HepG2 (cell line): ENCODE measurements around the gene DFFA. TPM values are rescaled to one million over a fixed set of nuclear protein-coding genes. Genes with fewer than 3 reads are reported as not detected.
A peak's percentile ranks its signal among the peaks of the same experiment; 100 is the strongest.

ENCODE experiments used
- ATAC-seq: fragments of 200-7000 bp; cut with Tn5 transposase; 3 replicates; pipeline ENCODE4 v1.9.1; 2020; ENCODE audit warnings: mild to moderate bottlenecking, moderate library complexity
- BruUV-seq: library from RNA; stranded (reverse); fragments of 400-500 nt; replicated peaks from 2 replicates; lab custom pipeline; 2021; lab: Mats Ljungman, UMichigan
- CTCF ChIA-PET: fragments of 300-600 bp; formaldehyde crosslinking; extraction: SDS; loops from one replicate; lab custom pipeline; 2021; ENCODE audit warnings: low total read pairs, inconsistent platforms, low intra/inter-chr PET ratio; lab: Yijun Ruan, JAX
- POLR2A ChIA-PET: fragments of 350-600 bp; sonication (Branson Sonifier 250); formaldehyde crosslinking; loops from one replicate; lab custom pipeline; 2020; ENCODE audit warnings: antibody characterized with exemption, inconsistent platforms; lab: Yijun Ruan, JAX
- DNase-seq: peaks from one replicate; pipeline ENCODE4 v3.0.0-alpha.2; 2015; ENCODE audit warnings: low spot score
- FAIRE-seq: peaks from 3 replicates; lab custom pipeline; 2011; peaks lifted over from hg19 to GRCh38; lab: Jason Lieb, UNC
- H2AFZ ChIP-seq: one replicate; pipeline ENCODE4 v1.6.1; 2011; ENCODE audit warnings: low read length, inconsistent platforms
- H3K27ac ChIP-seq: fragments of 300-600 bp; 3 replicates; pipeline ENCODE4 v1.8.0; 2011; ENCODE audit warnings: mixed run types, mild to moderate bottlenecking, mixed read lengths, low read length, inconsistent platforms; ENCODE audit not compliant: insufficient read depth; ENCODE audit errors: extremely low read length
- H3K27me3 ChIP-seq, 2 experiments: fragments of 200-600 bp in 1 of 2; 2 replicates in 1 of 2; 3 replicates in 1 of 2; pipeline versions ENCODE4 v1.6.0 to v1.8.0; 2011; ENCODE audit warnings: low read length in 2 of 2, mild to moderate bottlenecking in 2 of 2, moderate library complexity in 2 of 2, inconsistent platforms in 1 of 2; ENCODE audit not compliant: insufficient read depth in 2 of 2, control insufficient read depth in 1 of 2
- H3K36me3 ChIP-seq, 2 experiments: fragments of 200-600 bp in 1 of 2; replicated peaks in 1 of 2; 2 replicates in 1 of 2; 3 replicates in 1 of 2; pipeline versions ENCODE4 v1.5.1 to v1.8.0; 2011; ENCODE audit warnings: low read length in 2 of 2, inconsistent platforms in 1 of 2; ENCODE audit not compliant: insufficient read depth in 2 of 2, control insufficient read depth in 1 of 2
- H3K4me1 ChIP-seq: 2 replicates; pipeline ENCODE4 v1.5.1; 2012; ENCODE audit warnings: low read length, inconsistent platforms; ENCODE audit not compliant: insufficient read depth
- H3K4me2 ChIP-seq: 2 replicates; pipeline ENCODE4 v1.6.0; 2011; ENCODE audit warnings: low read depth, low read length, inconsistent platforms
- H3K4me3 ChIP-seq, 3 experiments: fragments of 200-600 bp in 1 of 3; sonication (generic), shearing (Covaris generic) in 1 of 3; replicated peaks in 1 of 3; 2 replicates each; pipeline ENCODE4 v1.5.1; 2011 to 2016; ENCODE audit warnings: low read length in 3 of 3, inconsistent platforms in 2 of 3, low read depth in 2 of 3, mild to moderate bottlenecking in 2 of 3, control low read depth in 1 of 3, mixed read lengths in 1 of 3; ENCODE audit not compliant: insufficient read depth in 1 of 3
- H3K79me2 ChIP-seq: one replicate; pipeline ENCODE4 v1.6.1; 2011; ENCODE audit warnings: low read length, inconsistent platforms; ENCODE audit not compliant: insufficient read depth
- H3K9ac ChIP-seq: 2 replicates; pipeline ENCODE4 v1.6.0; 2011; ENCODE audit warnings: mild to moderate bottlenecking, low read depth, low read length, inconsistent platforms; ENCODE audit not compliant: insufficient read depth
- H3K9me3 ChIP-seq: 2 replicates; pipeline ENCODE4 v1.5.1; 2012; ENCODE audit warnings: mild to moderate bottlenecking, low read length
- H4K20me1 ChIP-seq: 2 replicates; pipeline ENCODE4 v1.6.0; 2011; ENCODE audit warnings: inconsistent platforms, mild to moderate bottlenecking, low read length, moderate library complexity; ENCODE audit not compliant: insufficient read depth
- ATF3 ChIP-seq: sonication (generic); formaldehyde crosslinking; IDR thresholded peaks from 2 replicates; pipeline ENCODE4 v1.4.0; 2020; ENCODE audit warnings: missing genetic modification reagents
- CREB1 ChIP-seq, 2 experiments: fragments of 450-650 bp in 1 of 2; IDR thresholded peaks; 2 replicates each; pipeline ENCODE4 v1.6.1; 2016 to 2017; ENCODE audit warnings: control low read depth in 1 of 2, mild to moderate bottlenecking in 1 of 2, missing compliant biosample characterization in 1 of 2, missing genetic modification characterization in 1 of 2
- FOXC1 ChIP-seq: sonication (generic); formaldehyde crosslinking; IDR thresholded peaks from 2 replicates; pipeline ENCODE4 v1.8.0; 2022; ENCODE audit warnings: mild to moderate bottlenecking, missing genetic modification reagents, borderline replicate concordance
- HNRNPH1 ChIP-seq: fragments of 200-400 bp; formaldehyde crosslinking; optimal IDR thresholded peaks from 2 replicates; pipeline ENCODE3; 2017; ENCODE audit warnings: mild to moderate bottlenecking, low read depth, low read length
- MIER3 ChIP-seq: IDR thresholded peaks from 2 replicates; pipeline ENCODE4 v1.6.1; 2016; ENCODE audit warnings: missing compliant biosample characterization, borderline replicate concordance
- NR2F6 ChIP-seq, 2 experiments: IDR thresholded peaks; 2 replicates each; pipeline ENCODE4 v1.6.1; 2016; ENCODE audit warnings: antibody characterized with exemption in 1 of 2, mild to moderate bottlenecking in 1 of 2
- POGZ ChIP-seq: sonication (generic); formaldehyde crosslinking; IDR thresholded peaks from 2 replicates; pipeline ENCODE4 v1.4.0; 2020; ENCODE audit warnings: mild to moderate bottlenecking, missing genetic modification reagents
- RBAK ChIP-seq: sonication (generic); formaldehyde crosslinking; IDR thresholded peaks from 2 replicates; pipeline ENCODE4 v1.5.1; 2020; ENCODE audit warnings: mild to moderate bottlenecking, missing genetic modification reagents
- RBFOX2 ChIP-seq: fragments of 200-400 bp; formaldehyde crosslinking; IDR thresholded peaks from 2 replicates; pipeline ENCODE4 v1.6.1; 2017; ENCODE audit warnings: low read depth, mild to moderate bottlenecking, low read length
- SAFB2 ChIP-seq: sonication (generic); formaldehyde crosslinking; IDR thresholded peaks from 2 replicates; pipeline ENCODE4 v1.5.1; 2020; ENCODE audit warnings: missing genetic modification reagents, low read depth, mild to moderate bottlenecking, borderline replicate concordance
- SIX1 ChIP-seq: sonication (generic); formaldehyde crosslinking; IDR thresholded peaks from 2 replicates; pipeline ENCODE4 v1.4.0; 2020; ENCODE audit warnings: missing genetic modification reagents, borderline replicate concordance
- ZNF513 ChIP-seq: sonication (generic); formaldehyde crosslinking; conservative IDR thresholded peaks from 2 replicates; pipeline ENCODE4 v1.5.0; 2020; ENCODE audit warnings: missing genetic modification reagents
- ZNF589 ChIP-seq: sonication (generic); formaldehyde crosslinking; conservative IDR thresholded peaks from 2 replicates; pipeline ENCODE4 v1.8.0; 2022; ENCODE audit warnings: mild to moderate bottlenecking, moderate library complexity, missing genetic modification reagents
- WGBS: methylation state at CpG from one replicate; pipeline ENCODE4 v1.1.6; 2017; ENCODE audit warnings: low lambda C conversion rate; 5-methylcytosine and 5-hydroxymethylcytosine counted together
- in situ Hi-C: cut with HindIII; loops from 2 replicates; pipeline ENCODE4 v1.10.0; 2017; ENCODE audit warnings: low pct_unique_long_range_greater_than_20kb; ENCODE audit not compliant: extremely low pct_ligation_motif_present
- intact Hi-C: fragments of 100-400 bp; cut with micrococcal nuclease; formaldehyde crosslinking; loops from one replicate; pipeline ENCODE4 v1.10.0; 2022; ENCODE audit not compliant: unreplicated experiment
- polyA plus RNA-seq, 8 experiments: library from polyadenylated mRNA; depleted of rRNA in 3 of 8; stranded (reverse) in 7 of 8; unstranded in 1 of 8; fragments of >200 nt; fragmentation: Illumina TruSeq in 4 of 8; extraction: Trizol in 4 of 8; gene quantifications; 2 replicates each; pipeline versions ENCODE4 v1.2.1 to v1.2.3, GENCODE V29; 2011 to 2016; ENCODE audit warnings: low read depth in 4 of 8, missing spikeins in 1 of 8, mixed read lengths in 1 of 8; ENCODE audit not compliant: insufficient read depth in 1 of 8
- total RNA-seq, 5 experiments: library from RNA; depleted of rRNA; stranded (reverse); fragments of >200 nt; fragmentation: Illumina TruSeq; extraction: Trizol; gene quantifications; 2 replicates each; pipeline ENCODE4 v1.2.3, GENCODE V29; 2016; ENCODE audit warnings: low read depth in 1 of 5

Gene DFFA
- total and polyA plus RNA-seq, 2 of the 13 experiments (the other 11 are each of a cell fraction or from before 2014, with no cell fraction given): 16.5 to 33.9 TPM

GRCh38 chr1:10513199-10513598 is 40.9 kb upstream of the DFFA start (continued):
- TF ChIP-seq POGZ (CRISPR knock-in tag) (no peak), ZNF513 (CRISPR knock-in tag) (no peak), SAFB2 (no peak), ZNF589 (CRISPR knock-in tag) (no peak), ATF3 (CRISPR knock-in tag) (no peak), FOXC1 (CRISPR knock-in tag) (no peak), SIX1 (no peak), RBFOX2 (no peak), HNRNPH1 (no peak), RBAK (CRISPR knock-in tag) (no peak)

- CTCF ChIA-PET: no interaction called here
- BruUV-seq: no TSS peak
- FAIRE-seq (no peak), ATAC-seq (no peak), DNase-seq (no peak)
- Histone ChIP-seq H3K9ac (no peak overlapping the region), H3K9me3 (no peaks in the 10 kb centered on the region), H4K20me1 (peaks cover 27% of the 10 kb centered on the region), H3K4me3 (no peak overlapping the region), H2AFZ (no peak overlapping the region), H3K4me1 (peaks cover 71% of the 10 kb centered on the region), H3K27me3 (no peaks in the 10 kb centered on the region), H3K79me2 (peaks cover 42% of the 10 kb centered on the region), H3K4me2 (no peak overlapping the region), H3K27ac (no peak overlapping the region), H3K36me3 (peaks cover 0 to 3% of the 10 kb centered on the region in 2 experiments; a peak in 1 of 5 replicates)
- WGBS: 61% methylated on average over 2 of the region's 3 CpGs
- POLR2A ChIA-PET: no interaction called here
- no peak for TF ChIP-seq CREB1 (IDR thresholded peaks at IDR 0.05)
- 0 out of 2 replicates have a peak, but pooled peaks have one; percentile 17 for TF ChIP-seq CREB1 (CRISPR knock-in tag; IDR thresholded peaks at IDR 0.05)
- no peak for TF ChIP-seq MIER3 (CRISPR knock-in tag)
- peak; percentile 44 for TF ChIP-seq NR2F6 (IDR thresholded peaks at IDR 0.05)
- no peak for TF ChIP-seq NR2F6 (CRISPR knock-in tag; IDR thresholded peaks at IDR 0.05)
- in situ Hi-C loops: loop anchor here (5.0 kb wide), 2 partner anchors 276 to 356 kb away; no protein-coding TSS in a partner anchor
- intact Hi-C loops: loop anchor here (5.0 to 10.0 kb wide), 3 partner anchors 83 to 176 kb away; no protein-coding TSS in a partner anchor
Measured at GRCh38 chr1:10511494-10511885, 39.2 kb upstream of the DFFA start.
